Hippocampal formation (tissue), 2 donors: Measurements from ENCODE around the gene HK2.

Experiments used
- DNase-seq, 2 donors: peaks; one replicate each; lab custom pipeline; 2025; lab: John Stamatoyannopoulos, UW

Gene HK2

GRCh38 chr2:74857215-74857614 is 23.3 kb downstream of the HK2 start:
- no peak for DNase-seq

GRCh38 chr2:74857725-74858124 is 23.8 kb downstream of the HK2 start:
- DNase-seq, result no peak

GRCh38 chr2:74858281-74858680 is 24.4 kb downstream of the HK2 start:
- no peak for DNase-seq

GRCh38 chr2:74860079-74860478 is 26.2 kb downstream of the HK2 start:
- no peak for DNase-seq

- DNase-seq, result no peak
Observed at GRCh38 chr2:74860521-74860920, 26.6 kb downstream of the HK2 start.

- DNase-seq, result no peak
Observed at GRCh38 chr2:74861531-74861930, 27.6 kb downstream of the HK2 start.

GRCh38 chr2:74862020-74862964 is 28.4 kb downstream of the HK2 start:
- DNase-seq, result no peak

GRCh38 chr2:74863802-74864248 is 29.9 kb downstream of the HK2 start:
- no peak for DNase-seq

- no peak for DNase-seq
Observed at GRCh38 chr2:74864728-74865722, 31.1 kb downstream of the HK2 start.

- no peak for DNase-seq
Observed at GRCh38 chr2:74865770-74866674, 32.1 kb downstream of the HK2 start.

GRCh38 chr2:74867841-74868658 is 34.1 kb downstream of the HK2 start:
- no peak for DNase-seq

GRCh38 chr2:74869517-74869916 is 35.6 kb downstream of the HK2 start:
- no peak for DNase-seq

GRCh38 chr2:74870951-74871350 is 37.0 kb downstream of the HK2 start:
- DNase-seq, result no peak

- no peak for DNase-seq
Observed at GRCh38 chr2:74871414-74871813, 37.5 kb downstream of the HK2 start.

- no peak for DNase-seq
Observed at GRCh38 chr2:74872389-74872836, 38.5 kb downstream of the HK2 start.

- no peak for DNase-seq
Observed at GRCh38 chr2:74873012-74873665, 39.2 kb downstream of the HK2 start.

- no peak for DNase-seq
Observed at GRCh38 chr2:74873678-74874640, 40.0 kb downstream of the HK2 start.

GRCh38 chr2:74876081-74876886 is 42.4 kb downstream of the HK2 start:
- peak; percentile 24 to 73 for DNase-seq
